Central memory CD4-positive, alpha-beta T cell (primary cell): Measurements from ENCODE around the gene HNRNPA1.
"Not testable (repeated sequence)": the region's sequence is repeated elsewhere in the genome, so short reads cannot be mapped to it uniquely, and the experiment has no call there.

Experiments
- DNase-seq: peaks from one replicate; pipeline ENCODE4 v3.0.0; 2022
- total RNA-seq, 3 experiments: gene quantifications; one replicate each; lab custom pipeline; 2026; lab: John Stamatoyannopoulos, UW

The HNRNPA1 gene
- total RNA-seq, result 687 to 1,190 (median 832) reads per million in 3 experiments

DNA sequence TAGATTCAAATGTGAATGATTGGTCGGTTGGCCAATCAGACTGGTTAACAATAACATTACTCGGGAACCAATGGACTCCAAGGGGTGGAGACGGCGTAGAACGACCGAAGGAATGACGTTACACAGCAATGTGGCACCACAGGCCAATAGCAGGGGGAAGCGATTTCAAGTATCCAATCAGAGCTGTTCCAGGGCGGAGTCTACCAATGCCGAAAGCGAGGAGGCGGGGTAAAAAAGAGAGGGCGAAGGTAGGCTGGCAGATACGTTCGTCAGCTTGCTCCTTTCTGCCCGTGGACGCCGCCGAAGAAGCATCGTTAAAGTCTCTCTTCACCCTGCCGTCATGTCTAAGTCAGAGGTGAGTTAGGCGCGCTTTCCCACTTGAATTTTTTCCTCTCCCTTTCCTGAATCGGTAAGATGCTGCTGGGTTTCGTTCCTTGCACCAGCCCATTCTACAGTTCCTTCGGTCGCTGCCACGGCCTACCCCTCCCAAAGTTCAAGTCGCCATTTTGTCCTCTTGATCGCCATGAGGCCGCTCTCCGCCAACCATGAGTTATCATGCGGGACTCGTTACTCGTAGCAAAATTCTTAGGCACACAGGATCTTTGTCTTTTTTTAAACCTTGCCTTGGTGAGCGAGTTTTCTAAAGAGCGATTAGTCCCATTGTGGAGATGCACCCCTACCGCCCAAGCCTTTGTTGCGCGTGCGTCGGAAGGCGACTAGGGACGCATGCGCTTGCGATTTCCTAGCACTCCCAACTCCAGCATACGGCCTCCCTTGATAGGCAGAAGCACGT is at the start of gene HNRNPA1:
HNRNPA1 (plus strand) TSS at position 259 of the 793 bp plus-strand sequence; CDS start at position 341, 82 bp downstream.
- peak; percentile 99 for DNase-seq

DNA sequence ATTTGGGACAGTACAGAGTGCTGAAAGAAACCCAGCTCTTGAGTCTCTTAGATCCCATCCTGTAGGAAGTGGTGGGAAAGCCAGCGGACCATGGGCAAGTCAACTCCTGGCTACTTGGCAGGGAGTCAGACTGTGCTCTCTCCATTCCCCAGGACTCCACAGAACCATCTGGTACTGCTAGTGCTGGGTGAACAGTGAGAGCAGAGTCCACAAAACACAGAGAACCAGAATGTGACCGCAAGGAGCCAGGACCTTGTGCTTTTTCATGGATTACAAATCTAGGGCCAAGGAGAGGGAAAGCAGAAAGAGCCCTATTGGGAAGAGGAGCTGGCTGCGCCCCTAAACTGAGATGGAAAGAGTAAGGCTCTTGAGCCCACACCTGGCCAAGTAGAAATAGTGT is 49.3 kb upstream of the HNRNPA1 start:
- not testable (repeated sequence) for DNase-seq

DNA sequence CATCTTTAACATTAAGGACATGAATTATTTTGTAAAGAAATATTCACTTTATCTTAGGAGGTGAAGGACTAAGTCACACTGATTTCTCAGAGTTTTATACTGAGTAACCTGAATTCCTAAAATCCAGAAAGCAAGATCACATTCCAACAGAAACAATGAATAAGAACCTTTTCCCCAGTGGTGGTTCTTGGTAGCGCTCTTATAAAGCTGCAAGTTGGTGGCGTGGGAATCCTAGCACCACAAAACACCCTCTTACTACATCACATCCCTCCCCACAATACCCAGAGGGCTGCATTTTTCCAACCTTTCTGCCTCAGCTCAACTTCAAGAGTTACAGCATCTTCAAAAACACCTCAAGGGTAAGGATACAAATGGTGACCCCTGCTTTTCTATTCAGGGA is 47.7 kb upstream of the HNRNPA1 start:
- no peak for DNase-seq

DNA sequence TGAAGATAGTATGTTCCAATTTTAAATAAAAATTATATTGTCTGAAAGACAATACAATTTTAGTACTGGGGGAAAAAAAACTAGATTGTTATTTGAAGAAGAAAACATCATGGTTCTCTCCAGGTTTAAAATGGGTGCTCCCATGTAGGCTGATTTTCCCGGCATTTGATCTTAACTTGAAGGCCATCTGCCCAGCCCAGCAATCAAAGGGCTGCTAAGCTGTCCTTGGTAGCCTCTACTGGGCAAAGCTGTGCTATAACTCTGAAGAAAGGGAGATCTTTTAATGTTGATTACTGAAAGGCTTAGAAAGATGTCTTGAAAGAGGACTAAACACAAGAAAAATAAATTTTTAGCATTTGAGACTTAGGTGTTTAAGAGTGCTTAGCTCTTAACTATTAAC is 42.0 kb upstream of the HNRNPA1 start:
- no peak for DNase-seq

DNA sequence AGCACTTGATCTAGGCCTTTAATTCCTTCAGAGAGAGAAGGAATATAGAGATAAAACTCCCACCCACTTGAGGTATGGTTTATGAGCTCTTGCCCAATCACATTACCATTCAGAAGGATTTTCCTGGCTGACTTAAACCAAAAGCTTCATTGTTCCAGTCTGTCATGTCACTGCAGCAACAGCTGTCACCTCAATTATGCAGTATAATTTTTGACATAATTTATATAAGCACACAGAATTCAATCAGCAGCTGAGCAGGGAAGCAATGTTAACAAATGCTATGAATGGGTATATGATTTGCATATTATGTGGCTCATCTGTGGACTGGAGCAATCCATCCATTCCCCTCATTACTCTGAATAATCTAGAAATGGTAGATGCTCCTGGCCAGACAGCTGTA is 40.9 kb upstream of the HNRNPA1 start:
- DNase-seq, result no peak

DNA sequence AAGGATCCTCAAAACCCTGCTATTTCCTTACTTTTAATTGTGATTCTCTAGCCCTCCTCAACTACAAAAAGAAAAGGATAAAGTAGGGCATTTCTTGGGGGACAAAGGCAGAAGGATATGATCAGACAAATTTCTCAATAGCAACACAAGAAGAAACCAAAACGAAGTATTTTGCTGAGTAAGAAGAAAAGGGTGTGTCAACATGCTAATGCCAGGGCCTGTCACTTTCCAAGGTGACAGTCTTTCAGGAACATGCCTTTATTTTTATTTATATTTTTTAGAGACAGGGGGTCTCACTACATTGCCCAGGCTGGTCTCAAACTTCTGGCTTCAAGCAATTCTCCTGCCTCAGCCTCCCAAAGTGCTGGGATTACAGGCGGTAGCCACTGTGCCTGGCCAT is 40.4 kb upstream of the HNRNPA1 start:
- DNase-seq, result no peak

DNA sequence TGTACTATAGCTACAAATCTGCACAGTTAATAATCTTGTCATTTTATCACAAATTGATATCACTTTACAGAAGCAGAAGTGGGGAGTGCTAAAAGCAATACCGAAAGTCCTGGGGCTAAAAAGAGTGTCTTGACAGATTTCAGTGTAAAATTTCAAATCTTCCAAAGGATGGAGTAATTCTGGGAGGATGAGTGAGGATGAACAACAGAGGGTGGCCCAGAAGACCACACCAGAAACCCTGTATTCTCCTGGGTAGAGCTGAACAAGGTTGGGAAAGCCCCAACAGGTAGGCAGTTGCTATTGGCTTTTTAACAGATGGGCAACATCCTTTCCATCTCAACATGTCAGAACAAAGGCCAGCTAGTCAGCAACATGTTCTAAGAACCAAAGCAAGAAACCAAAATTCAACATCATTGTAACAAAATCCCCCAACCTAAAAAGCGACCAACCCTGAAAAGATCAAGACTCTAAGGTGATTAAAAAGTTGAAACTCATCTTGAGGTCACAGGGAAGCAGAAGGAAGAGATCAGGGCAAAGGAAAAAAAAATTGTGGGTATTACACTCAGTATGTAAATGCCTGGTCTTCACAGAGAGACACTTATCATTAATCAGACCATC is 39.4 kb upstream of the HNRNPA1 start:
- no peak for DNase-seq

DNA sequence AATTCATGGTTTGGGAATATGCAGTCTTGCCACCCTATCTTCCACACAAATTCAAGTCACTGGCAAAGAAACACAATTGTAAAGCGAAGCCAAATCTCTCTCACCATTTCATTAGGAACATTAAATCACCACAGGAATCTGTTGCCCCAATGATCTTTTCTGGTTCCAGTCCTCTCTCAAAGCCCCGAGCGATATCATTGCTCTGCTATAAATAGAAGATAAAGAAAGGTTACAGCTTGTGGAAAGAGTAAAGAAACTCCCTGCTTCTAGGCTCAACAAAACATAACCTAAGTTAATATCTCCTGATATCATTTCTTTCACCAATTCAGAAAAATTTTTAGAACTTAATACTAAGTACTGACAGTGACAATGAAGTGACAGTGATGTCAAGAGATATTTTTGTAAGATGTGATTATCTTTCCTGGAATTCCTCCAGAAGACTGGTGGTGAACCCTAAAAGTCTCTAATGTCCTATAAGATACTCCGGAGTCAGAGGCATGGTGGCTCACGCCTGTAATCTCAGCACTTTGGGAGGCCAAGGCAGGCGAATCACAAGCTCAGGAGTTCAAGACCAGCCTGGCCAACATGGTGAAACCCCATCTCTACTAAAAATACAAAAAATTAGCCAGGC is 34.4 kb upstream of the HNRNPA1 start:
- no peak for DNase-seq

DNA sequence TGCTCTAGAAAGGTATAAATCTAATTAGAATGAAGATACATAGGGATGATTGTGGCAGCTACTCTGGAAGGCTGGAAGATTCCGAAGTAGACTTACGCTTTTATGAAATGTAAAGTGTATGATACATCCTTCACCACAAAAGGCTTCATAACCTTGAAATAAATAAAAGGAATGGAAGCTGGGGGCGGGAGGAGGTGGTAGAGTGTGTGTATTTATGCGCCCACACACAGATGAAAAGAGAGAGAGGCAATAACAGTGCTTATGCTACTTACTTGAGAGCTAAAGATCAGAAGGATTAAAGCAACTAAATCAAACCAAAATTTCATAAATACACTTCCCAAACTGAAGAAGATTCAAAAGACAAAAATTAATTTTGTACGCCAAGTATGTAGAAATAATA is 31.0 kb upstream of the HNRNPA1 start:
- no peak for DNase-seq

DNA sequence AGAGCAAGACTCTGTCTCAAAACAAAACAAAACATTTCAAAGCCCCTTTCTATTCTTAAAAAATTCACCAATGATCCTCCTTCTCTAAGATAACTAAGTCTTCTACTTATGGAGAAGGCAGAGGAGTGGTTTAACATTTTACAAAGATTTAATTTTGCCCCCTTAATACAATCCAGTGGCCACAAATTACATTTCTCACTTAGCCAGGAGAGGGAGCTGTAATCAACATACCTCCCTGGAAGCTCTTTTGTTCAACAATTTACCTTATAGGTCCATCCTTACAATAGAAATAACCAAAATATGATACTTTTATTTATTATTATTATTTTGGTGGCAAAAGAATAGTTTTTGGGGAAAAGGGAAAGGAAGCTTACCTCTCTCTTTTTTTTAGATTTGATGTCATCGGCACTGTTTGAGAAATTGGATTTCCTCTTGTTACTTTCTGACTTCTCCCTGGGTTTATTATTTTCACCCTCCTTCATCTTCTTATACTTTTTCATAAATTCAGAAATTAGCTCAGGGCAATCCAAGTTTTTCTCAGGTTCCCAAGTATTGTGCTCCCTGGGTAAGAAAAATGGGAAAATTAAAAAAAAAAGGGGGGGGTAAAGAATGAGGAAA is 28.8 kb upstream of the HNRNPA1 start:
- DNase-seq, result peak; percentile 41

DNA sequence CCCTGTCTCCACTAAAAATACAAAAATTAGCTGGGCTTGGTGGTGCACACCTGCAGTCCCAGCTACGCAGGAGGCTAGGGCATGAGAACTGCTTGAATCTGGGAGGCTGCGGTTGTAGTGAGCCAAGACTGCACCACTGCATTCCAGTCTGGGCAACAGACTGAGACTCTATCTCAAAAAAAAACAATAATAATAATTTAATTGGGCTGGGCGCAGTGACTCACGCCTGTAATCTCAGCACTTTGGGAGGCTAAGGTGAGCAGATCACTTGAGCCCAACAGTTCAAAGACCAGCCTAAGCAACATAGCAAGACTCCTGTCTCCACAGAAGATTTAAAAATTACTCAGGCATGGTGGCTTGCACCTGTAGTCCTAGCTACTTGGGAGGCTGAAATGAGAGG is 27.3 kb upstream of the HNRNPA1 start:
- no peak for DNase-seq

DNA sequence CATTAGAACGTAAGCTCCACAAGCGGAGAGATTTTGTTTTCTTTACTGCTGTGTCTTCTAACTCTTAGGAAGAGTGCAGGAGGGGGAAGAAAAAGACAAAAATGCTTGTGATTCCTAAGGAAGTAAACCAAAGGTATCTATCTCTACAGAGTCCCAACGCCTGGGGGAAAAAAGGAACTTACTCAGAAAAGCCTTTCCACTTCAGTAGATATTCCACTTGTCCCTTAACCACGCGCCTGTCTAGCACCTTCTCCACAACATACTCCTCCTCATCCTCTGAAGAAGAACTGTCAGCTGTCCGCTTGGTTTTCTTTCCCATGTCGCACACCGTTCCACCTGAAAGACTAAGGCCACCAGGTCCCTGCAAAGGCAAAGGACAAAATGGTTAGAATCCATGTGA is 23.2 kb upstream of the HNRNPA1 start:
- no peak for DNase-seq

DNA sequence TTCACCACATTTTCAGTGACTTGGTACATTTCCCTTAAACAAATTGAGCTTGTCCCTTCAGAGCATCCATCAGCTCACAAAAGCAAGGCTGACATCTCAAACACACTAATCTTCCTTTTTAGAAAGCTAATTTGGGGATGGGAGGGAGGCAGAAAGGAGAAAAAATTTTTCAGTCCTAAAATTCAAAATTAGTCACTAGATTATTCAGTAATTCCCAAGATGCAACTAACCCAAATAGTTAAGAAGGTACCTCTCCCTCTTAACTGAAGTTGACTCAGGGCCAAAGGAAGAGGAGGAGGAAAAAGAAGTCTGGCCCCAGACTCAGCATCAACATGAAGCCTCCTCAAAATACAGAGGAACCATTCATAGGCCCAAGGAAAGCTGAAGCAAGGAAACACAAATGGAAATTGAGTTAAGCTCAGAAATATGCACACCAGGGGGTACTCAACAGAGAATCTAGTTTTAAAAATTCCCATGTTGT is 22.3 kb upstream of the HNRNPA1 start:
- no peak for DNase-seq

DNA sequence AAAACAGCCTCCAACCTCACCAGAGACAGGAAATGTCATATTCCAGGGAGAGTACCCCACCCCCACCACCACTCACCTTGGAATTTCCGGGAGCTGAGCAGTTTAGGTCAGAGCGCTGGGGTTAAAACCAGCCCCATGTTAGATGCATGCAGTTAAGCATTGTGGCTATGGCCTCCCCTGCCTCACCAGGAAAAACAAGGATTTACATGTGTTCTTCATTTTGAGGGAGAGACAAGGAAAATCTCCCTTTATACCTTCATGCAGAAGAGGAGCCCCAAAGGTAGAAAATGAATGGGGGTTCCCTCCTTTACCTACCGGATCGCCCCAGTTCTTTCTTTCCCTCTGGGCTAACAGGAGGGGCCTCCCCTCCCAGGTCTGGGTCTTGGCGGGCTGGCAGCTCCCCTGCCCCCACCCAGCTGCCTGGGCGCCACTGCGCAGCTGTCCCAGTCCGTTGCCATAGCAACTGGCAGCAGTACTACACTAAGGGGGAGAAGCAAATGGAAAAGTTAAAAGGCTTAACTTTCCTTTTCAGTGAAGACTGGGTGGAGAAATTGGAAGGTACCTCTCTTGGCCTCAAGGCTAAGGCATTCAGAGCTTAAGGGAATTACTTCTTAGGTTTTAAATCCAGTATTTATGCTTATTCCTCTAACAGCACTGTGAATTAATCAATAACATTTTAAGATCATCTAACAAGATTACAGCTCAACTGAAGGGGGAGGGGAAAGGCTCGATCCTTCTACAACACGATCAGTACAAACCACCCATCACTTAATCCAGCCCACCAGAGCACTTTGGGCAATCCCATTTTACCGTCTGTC is 21.1 kb upstream of the HNRNPA1 start:
- DNase-seq, result peak; percentile 26

DNA sequence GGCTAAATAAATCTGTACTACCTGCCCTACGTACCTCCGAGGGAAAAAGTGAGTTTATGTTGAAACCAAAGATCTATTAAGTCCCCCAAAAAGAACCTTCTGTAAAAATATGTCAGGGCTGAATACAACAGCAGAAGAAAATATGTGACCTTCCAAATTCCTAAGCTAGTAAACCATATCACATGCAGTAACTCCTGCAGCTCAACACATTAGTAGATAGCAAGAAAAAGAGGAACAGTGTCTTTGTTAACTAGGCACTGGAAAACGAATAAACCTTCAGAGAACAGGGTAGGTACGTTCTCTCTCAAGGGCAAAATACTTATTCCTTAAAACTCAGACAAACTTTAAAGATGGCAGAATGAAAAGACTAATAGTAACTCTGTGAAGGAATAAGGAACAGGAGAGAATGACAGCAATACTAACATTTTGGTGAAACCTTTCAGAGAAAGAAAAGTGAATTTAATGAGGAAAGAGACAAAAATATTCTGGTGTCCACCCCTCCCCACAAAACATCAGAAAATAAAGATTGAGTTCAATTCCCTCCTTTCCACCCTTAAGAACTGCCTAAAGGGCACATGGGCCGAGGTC is 18.6 kb upstream of the HNRNPA1 start:
- no peak for DNase-seq

DNA sequence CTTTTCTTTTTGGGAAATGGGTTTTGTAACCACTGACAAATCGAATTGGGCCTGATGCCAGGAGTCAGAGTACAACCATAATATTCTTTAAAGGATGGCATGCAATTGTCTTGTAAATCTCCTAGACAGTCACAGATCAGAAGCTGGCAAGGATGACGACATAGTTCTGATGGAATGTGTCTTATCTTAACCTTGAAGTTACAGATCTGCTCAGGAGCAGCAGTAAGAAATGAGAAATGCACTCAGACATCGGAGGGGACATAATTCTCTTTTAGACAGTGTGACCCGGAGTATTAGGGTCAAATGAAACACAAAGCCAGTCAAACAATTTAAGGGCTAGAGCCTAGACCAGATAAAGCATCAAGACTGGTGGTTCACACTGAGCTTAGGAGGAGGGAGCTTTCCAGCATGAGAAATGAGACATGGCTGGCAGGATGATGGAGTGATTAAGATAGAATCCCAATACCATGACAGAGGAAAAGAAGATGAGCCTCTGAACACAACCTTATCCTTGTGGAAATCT is 18.1 kb upstream of the HNRNPA1 start:
- no peak for DNase-seq

DNA sequence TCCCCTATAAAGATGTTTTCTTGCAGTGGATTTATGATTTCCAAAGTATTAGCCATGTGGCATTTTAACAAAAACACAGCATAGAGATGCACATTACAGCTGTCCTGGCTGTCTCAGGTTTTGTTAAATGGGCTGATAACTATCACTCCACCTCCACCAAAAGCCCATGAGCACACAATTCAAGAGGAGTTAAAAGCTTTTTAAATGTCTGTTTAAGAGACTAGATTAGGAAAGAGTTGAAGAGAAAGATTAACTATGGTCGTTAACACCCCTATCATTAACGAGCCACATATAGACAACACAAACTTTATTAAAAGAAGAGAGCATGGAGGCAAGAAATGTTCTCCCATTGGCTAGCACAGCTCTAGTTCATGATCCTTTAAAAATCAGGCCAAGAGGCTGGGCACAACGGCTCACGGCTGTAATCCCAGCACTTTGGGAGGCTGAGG is 15.1 kb upstream of the HNRNPA1 start:
- DNase-seq, result no peak

DNA sequence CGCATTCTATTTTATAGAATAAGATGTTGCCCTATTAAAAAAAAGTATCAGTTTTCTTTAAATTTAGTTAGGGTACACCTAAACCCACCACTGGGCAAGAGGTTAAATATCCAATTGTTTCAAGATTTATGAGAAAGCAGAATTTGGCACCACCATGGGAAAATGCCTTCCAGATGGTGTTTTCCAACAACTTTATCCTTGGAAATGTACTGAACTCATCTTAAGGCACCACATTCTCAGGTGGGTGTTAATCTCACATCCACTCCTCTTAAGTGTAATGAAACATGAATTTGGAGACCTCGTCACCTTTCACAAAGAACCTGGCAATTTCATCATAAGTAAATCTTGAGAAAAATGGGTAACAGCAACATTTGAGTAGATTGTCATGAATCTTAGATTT is 13.7 kb upstream of the HNRNPA1 start:
- DNase-seq, result no peak

DNA sequence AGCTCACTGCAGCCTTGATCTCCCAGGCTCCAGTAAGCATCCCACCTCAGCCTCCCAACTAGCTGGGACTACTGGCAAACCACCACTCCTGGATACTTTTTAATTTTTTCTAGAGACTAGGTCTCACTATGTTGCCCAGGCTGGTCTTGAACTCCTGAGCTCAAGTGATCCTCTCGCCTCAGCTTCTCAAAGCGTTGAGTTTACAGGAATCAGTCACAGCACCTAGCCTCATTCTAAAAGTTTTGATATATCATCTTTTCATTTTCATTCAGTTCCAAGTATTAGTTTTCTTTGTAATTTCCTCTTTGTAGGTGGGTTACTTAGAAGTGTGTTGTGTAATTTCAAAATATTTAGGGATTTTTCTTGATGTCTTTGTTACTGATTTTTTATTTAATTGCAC is 10.2 kb upstream of the HNRNPA1 start:
- DNase-seq, result no peak

DNA sequence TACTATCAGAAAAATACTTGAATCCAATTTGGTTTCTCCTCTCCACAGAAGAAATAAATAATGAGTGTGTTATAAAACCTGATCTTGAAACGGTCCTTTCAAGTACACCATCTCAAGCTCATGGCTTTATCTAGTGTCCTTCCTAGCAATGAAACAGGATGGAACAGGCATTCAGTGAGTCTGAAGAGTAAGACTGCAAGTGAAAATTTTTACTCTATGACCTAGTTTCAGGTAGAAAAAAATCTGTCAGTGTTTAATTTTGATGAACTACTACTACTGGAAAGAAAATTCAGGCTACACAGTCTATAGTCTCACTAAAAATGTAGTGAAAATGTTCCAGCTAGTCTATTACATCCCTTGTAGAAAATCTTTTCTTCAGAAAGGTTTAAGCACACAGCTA is 8.3 kb upstream of the HNRNPA1 start:
- no peak for DNase-seq

DNA sequence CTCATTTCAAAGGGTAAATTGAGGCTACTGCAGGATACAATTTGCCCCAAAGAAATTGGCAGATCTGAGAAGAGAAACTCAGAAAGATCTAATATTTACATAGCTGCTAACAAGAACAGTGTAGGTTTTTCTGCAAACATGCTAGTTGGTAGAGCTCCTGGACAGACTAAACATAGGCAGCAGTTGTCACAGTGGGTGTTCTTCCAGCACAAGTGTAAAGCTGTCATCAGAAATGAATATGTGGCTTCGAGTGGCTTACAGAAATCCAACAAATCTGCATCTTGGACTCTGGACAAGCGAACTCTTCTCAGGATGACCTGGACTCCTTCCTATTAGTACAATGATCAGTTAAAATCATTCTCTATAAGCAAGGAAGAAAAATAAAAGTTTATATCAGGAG is 6.5 kb upstream of the HNRNPA1 start:
- DNase-seq, result no peak

DNA sequence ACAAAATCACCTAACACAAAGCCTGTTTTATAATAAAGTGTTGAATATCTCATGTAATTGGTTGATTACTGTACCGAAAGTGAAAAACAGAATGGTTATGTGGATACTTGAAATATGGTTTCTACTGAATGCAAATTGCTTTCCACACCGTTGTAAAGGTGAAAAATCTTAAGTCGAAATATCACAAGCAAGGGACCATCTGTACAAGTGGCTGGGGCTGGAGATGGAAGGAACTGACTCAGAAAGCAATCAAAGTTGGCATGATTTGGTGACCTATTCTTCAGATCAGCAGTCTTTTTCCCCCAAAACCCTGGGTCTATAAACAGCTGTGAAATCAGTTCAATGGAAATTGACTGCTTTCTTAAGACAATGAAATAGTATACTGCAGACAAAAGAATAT is 4.2 kb upstream of the HNRNPA1 start:
- DNase-seq, result no peak
